Stimulated activated CD4-positive, alpha-beta T cell treated with anti-CD3 and anti-CD28 coated beads, Interleukin-4, amount 100 ng/mL, for 48 hours (primary cell): ENCODE data around the gene PTPRM.

Experiments
- DNase-seq, 2 donors: peaks; one replicate each; pipeline ENCODE4 v3.0.0-alpha.2; 2020; ENCODE audit warnings: low read depth in 2 of 2

PTPRM gene

GRCh38 chr18:8283891-8284585 is 716.9 kb downstream of the PTPRM start:
- no peak for DNase-seq

DNA sequence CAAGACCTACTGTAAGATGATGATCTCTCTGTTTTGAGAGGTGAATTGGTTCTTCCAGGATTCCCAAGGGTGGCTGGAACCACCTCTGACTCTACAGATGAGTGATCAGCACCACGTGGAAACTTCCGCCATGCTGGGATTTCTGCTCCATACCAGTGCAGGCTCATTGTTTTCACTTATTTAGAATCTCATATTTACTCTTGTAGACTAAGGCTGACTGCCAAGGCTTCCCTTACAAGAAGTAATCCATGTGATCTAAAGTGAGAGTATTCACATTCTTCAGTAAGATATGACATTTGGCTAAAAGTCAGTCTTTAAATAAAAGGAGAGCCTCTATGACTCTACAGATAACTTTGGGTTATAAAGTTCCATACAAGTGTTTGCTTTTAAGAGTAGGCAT is 719.2 kb downstream of the PTPRM start:
- no peak for DNase-seq

GRCh38 chr18:8287196-8287885 is 720.2 kb downstream of the PTPRM start:
- no peak for DNase-seq

DNA sequence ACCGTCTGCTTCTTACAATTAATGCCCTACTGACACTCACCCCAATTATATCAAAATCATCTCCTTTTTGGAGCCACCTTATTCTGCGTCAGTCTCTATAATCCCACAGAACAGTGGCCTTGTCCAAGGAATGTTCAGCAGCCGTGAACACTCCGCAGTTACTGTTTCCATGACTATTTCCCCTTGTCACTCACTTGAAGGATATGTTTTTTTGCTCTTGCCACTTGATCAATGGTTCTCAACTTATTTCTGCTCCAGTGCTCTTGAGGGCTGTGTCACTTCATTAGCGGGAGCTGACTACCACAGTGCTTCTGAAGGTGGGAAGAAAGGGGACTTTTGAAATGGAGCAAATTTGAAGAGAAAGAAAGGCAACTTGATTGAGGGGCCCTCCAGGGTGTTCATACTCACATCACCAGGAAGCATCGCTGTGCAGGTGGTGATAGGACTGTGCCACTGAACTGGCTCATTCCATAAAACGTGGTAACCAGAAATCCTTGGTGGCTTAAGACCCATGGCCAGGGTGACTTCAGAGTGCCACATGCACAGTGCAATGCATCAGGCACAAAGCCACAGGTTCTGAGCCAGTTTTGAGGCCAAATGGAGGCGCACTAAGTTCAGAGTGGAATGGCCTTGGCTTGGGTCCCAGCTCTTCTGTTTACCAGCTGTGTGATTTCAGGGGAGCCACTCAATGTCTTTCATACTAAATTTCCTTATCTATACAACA is 721.5 kb downstream of the PTPRM start:
- no peak for DNase-seq

DNA sequence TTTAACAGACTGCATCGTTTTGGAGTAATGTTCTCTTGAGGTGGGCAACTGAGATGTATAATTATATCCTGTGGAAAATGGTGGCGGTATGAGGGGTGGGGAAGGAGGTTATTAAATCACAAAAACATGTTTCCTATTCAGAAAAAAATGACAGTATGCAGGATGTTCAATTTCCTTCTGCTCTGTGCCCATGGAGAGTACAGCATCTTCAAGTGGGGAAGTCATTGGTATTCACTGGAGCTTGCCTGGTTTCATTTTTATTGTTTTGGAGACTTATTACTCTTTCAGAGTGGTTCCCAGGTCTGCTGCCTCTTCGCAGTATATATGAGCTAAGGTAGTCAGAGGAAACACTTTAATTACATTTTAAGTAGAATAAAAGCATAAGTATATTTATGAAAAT is 723.3 kb downstream of the PTPRM start:
- DNase-seq: no peak

GRCh38 chr18:8290913-8291312 is 723.8 kb downstream of the PTPRM start:
- no peak for DNase-seq

- DNase-seq: no peak
Measured at GRCh38 chr18:8293184-8293583, 726.1 kb downstream of the PTPRM start.

GRCh38 chr18:8296886-8297616 is 729.9 kb downstream of the PTPRM start:
- DNase-seq: no peak

DNA sequence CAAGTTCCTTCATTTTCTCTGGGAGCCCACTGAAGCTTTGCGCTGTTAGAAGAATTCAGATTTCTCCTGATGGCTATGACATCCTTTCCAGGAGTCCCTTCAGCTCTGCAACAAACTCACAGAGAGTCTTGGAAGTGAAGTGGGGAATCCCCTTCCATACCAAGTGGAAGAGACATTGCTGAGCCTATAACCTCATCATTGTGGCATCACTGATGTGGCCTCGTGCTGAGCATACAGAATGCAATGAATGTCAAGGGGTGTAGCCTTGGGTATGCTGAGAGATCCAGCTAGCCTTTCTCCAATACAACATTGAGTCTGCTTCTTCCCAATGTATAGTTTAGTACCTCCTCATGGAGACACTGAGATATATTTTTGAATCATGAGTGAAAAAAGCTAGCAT is 731.1 kb downstream of the PTPRM start:
- DNase-seq: no peak

DNA sequence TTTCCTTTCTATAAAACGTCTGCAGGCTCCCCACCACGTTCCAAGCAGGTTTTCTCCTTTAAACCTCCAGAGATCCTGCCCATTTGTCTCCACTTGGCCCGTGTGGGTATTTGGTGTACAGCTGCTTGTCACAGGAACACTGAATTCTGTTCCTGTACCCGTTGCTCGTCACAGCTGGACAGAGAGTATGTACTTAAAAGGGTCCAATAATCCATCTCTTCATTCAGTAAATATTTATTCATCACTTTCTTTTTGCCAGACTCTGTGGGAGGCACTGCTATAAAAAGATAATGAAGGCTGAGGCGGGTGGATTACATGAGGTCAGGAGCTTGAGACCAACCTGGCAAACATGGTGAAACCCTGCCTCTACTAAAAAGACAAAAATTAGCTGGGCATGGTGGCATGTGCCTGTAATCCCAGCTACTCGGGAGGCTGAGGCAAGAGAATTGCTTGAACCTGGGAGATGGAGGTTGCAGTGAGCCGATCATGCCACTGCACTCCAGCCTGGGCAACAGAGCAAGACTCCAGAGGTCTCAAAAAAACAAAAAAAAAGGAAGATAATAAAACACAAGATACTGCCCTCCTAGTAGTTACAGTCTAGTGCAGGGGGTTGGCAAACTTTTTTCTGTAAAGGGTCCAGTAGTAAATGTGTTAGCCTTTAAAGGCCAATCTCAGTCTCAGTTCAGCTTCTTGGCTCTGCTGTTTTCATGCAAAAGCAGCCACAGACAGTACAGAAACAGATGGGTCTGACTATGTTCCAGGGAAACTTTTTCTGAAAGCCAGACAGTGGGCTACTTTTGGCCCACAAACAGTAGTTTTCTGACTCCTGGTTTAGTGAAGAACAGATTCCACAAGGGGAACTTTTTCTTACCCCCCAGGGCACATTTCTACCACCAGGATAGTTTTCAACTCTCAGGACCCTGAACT is 732.2 kb downstream of the PTPRM start:
- DNase-seq: no peak

- DNase-seq: no peak
Measured at GRCh38 chr18:8300751-8301410, 733.8 kb downstream of the PTPRM start.

DNA sequence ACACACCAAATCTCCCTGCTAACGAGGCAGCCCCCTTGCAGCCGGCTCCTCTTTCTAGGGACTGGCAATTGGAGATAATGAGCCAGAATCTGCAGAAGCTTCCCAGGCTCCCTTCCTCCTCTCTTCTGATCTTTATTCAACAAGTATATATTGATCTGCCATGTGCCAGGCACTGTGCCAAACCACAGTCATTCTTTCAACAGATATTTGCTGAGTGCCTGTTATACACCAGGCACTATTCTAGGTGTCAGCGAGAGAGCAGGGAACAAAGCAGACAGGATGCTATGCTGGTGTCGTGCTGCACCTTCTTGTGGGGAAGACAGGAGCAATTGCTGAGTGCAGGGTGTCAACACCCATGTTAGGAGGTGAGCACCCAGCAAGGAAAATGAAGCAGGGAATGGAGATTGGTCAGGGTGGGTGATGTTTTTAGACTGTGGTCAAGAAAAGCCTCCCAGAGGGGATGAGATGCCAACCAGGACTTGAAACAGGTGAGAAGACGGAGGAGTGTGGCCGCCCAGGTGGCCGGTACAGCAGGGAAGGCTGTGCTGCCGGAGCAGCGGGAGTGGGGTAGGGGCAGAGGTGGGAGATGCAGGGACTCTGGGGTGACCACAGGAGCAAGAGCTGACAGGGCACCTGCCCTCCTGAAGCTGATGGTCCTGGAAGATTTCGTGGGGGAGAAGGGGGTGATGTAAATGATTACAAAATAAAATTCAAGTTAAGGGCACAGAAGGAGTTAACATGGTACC is 734.5 kb downstream of the PTPRM start:
- DNase-seq: no peak

DNA sequence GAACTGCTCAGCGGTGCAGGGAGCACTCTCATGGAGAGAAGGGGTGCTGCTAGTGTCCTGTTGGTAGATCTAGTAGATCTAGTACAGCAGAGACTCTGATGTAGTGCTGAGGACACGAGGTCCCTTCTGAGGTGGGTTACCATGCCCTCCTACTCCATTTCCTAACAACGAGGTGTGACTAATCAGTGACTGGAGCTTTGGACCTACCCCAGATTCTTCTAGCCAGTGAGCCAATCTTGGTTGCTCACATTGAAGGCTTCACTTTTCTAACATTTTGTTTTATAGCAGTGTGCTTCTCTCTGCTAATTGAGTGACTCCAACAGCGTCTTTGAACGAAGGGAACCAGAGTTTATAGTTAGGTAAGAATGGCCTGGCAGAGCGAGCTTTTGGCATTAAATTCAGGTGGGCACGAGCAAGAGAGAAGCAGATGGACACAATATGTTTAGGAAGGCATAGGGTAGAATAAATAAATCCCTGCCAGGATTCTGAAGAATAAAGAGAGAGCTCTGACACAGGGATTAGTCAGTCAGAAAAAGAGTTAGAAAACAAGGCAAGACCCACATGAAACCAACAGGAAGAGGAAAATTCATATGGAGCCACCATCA is 736.1 kb downstream of the PTPRM start:
- no peak for DNase-seq

DNA sequence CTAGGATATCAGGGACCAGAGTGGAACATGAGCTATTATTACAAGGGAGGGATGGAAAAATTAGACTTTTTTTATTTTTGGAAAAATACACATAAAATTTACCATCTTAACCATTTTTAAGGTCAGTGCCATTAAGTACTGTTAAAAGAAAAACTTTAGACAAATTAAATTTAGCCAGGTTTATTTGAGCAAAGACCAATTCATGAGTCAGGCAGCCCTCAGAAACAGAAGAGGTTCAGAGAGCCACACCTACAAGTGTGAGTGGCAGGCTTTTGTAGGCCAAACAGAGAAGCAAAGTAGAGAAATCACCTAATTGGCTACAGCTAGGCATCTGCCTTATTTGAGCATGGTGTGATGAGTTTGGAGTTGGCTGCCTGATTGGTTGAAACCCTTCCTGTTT is 740.8 kb downstream of the PTPRM start:
- no peak for DNase-seq

- DNase-seq: no peak
Measured at GRCh38 chr18:8313043-8313442, 745.9 kb downstream of the PTPRM start.

DNA sequence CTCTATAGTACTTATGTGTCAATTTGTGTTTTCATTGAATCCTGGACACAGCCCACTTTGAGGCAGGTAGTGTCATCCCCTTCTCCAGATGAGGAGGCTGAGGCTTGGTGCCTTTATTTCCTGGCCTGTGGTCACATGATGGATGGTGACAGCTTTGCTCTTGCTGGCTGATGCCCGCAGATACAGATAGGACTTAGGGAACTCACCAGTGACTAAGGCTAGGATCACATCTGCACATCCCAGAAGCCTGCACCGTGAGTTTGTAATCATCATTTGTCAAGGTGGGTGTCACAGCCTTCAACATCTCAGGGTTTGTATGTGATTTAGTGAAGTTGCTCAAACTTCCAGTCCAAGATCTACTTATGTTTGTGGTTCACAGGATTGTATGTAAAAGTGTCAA is 747.0 kb downstream of the PTPRM start:
- DNase-seq: no peak

- DNase-seq: no peak
Measured at GRCh38 chr18:8319798-8320489, 752.8 kb downstream of the PTPRM start.

DNA sequence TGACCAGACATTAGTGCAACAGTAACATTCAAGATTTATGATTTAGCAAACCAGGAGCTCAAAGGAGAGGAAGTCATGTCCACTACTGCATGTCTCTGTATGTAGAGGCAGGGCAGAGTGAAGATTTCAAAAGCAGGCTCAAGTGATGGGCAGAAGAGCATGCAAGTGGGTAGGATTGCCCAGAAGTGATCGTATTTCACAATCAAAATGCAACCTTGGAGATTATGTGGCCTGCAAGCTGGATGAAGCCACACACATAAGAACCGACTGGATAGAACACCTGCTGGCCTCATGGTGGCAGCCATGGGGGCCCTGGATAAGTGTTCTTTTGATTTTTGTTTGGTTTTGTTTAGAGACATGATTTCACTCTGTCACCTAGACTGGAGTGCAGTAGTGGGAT is 755.4 kb downstream of the PTPRM start:
- no peak for DNase-seq
